HCT116 (cell line): ENCODE measurements around the gene EVC.

Experiments used
- FOSL1 ChIP-seq: IDR thresholded peaks from 2 replicates; pipeline ENCODE4 v1.6.1; 2012; ENCODE audit warnings: low read depth
- POLR2A ChIP-seq: IDR thresholded peaks from 2 replicates; pipeline ENCODE4 v1.7.0; 2011; ENCODE audit warnings: borderline replicate concordance; ENCODE audit not compliant: insufficient read depth, insufficient read length; ENCODE audit errors: extremely low read depth
- POLR2AphosphoS5 ChIP-seq: IDR thresholded peaks from 2 replicates; pipeline ENCODE4 v1.6.1; 2011; ENCODE audit warnings: mild to moderate bottlenecking, low read depth, low read length, moderate library complexity
- SRF ChIP-seq: IDR thresholded peaks from 2 replicates; pipeline ENCODE4 v1.6.1; 2012; ENCODE audit warnings: low read depth
- ZNF274 ChIP-seq: fragments of 200-500 bp; sonication (Bioruptor generic); IDR thresholded peaks from 2 replicates; pipeline ENCODE4 v1.6.1; 2014; ENCODE audit warnings: mild to moderate bottlenecking, low read depth, low read length, inconsistent platforms
- TF ChIP-seq, protein P1 (sequence below), 3 experiments: fragments of 200-600 bp in 1 of 3; sonication (generic) in 1 of 3; IDR thresholded peaks in 2 of 3; conservative IDR thresholded peaks in 1 of 3; 2 replicates each; pipeline ENCODE4 v1.5.1; 2012 to 2017; ENCODE audit warnings: low read depth in 2 of 3, low read length in 2 of 3, antibody characterized with exemption in 1 of 3, borderline replicate concordance in 1 of 3, control low read depth in 1 of 3, mild to moderate bottlenecking in 1 of 3, mixed read lengths in 1 of 3, mixed run types in 1 of 3, moderate library complexity in 1 of 3; ENCODE audit not compliant: insufficient read depth in 1 of 3

DNA sequence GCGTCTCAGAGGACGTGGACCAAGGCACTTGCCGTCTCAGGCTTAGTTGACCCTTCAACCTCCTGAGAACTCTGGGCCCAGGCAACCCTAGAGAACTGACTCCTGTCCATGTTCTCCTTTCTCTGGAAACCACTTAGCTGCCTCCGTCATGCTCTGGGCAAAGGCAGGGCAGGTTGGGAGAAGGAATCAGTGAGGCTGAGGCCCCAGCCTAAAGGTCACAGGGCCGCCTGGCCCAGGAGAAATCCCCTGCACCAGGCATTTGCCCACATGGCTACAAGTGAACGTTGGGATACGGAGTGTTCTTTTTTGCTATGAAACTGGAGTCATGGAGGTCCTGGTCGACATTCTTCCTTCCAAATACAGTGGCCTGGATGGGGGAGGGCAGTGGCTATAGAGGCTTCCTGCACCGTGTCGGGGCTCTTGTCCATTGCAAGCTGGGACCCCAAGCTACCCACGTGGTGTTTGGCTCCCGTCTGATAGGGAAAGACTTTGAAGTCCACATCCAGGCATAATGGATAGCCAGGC is 105.9 kb downstream of the EVC start:
- TF ChIP-seq, protein P1, sequence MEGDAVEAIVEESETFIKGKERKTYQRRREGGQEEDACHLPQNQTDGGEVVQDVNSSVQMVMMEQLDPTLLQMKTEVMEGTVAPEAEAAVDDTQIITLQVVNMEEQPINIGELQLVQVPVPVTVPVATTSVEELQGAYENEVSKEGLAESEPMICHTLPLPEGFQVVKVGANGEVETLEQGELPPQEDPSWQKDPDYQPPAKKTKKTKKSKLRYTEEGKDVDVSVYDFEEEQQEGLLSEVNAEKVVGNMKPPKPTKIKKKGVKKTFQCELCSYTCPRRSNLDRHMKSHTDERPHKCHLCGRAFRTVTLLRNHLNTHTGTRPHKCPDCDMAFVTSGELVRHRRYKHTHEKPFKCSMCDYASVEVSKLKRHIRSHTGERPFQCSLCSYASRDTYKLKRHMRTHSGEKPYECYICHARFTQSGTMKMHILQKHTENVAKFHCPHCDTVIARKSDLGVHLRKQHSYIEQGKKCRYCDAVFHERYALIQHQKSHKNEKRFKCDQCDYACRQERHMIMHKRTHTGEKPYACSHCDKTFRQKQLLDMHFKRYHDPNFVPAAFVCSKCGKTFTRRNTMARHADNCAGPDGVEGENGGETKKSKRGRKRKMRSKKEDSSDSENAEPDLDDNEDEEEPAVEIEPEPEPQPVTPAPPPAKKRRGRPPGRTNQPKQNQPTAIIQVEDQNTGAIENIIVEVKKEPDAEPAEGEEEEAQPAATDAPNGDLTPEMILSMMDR (IDR thresholded peaks at IDR 0.05 in 2 of 3, conservative IDR thresholded peaks at IDR 0.05 in 1 of 3; ENCODE audit: borderline replicate concordance in 1 of 3, insufficient read depth in 1 of 3, low read depth in 2 of 3, low read length in 2 of 3) = no peak
- no peak for TF ChIP-seq POLR2A
- no peak for TF ChIP-seq FOSL1
- TF ChIP-seq ZNF274 = no peak
- TF ChIP-seq POLR2AphosphoS5 = no peak
- TF ChIP-seq SRF = no peak
